Measurements from ENCODE around the gene GTPBP2.

The GTPBP2 gene

DNA sequence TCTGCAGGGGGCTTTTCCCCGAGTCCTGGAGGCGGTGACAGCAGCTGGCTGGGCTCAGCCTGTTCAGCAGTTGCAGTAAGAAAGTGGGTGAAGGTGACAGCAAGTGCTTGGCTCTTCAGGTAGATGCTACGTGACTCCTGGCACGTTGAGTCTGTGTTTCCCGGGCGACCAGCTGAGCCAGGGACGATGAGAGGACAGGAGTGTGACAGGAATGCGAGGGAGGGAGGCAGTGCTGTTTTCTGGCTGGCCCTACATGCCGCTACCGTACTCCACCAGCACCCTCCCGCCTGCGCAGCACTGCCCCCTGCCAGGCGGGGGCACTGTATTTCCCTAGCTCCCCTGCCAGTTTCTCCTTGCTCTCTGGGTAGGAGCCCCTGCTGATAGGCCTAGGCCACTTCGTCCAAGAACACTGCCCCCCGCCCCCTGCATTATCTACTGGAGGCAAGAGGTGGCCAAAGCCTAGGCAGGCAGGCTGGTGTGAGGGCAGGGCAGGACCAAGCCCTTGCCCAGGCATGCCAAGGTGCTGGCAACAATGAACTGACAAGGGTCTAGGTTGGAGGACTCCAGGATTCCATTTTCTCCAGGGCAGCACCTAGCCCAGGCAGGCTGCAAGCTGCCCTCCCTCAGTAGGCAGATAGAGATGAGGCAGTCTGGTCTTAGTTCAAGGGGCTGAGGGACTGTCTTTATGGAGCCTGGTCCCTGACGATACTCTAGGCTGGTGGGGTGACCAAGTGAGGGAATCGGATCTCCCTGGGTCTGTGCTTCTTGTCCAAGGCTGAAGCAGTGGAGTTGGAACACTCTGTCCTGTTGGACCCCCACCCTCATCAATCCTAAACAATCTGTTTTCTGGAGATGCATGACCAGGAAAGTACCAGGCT is 39.3 kb upstream of the GTPBP2 start (continued):
- TF ChIP-seq ZSCAN16 (tag by site-specific recombination; IDR thresholded peaks at IDR 0.05): no peak
- TF ChIP-seq ZFP3 (tag by site-specific recombination; IDR thresholded peaks at IDR 0.05; ENCODE audit: low read depth): no peak
- TF ChIP-seq ZNF426 (tag by site-specific recombination; IDR thresholded peaks at IDR 0.05): no peak
- TF ChIP-seq ZNF133 (tag by site-specific recombination; IDR thresholded peaks at IDR 0.05): no peak
- TF ChIP-seq ZNF501 (tag by site-specific recombination; IDR thresholded peaks at IDR 0.05): peak; percentile 55; the same call in 1 of the 2 replicates
- no peak for TF ChIP-seq RBAK (tag by site-specific recombination; IDR thresholded peaks at IDR 0.05)
- TF ChIP-seq GFI1B (tag by site-specific recombination; IDR thresholded peaks at IDR 0.05): no peak
- no peak for TF ChIP-seq ZNF544 (tag by site-specific recombination; IDR thresholded peaks at IDR 0.05)
- TF ChIP-seq IKZF3 (tag by site-specific recombination; IDR thresholded peaks at IDR 0.05): peak; percentile 54
- no peak for TF ChIP-seq ZNF19 (tag by site-specific recombination; IDR thresholded peaks at IDR 0.05; ENCODE audit: low read depth)
- TF ChIP-seq ZNF48 (tag by site-specific recombination; IDR thresholded peaks at IDR 0.05): no peak
- no peak for TF ChIP-seq HOXA7 (CRISPR knock-in tag; IDR thresholded peaks at IDR 0.05; ENCODE audit: borderline replicate concordance)
- no peak; the same call in 1 of the 2 replicates for TF ChIP-seq KLF1 (tag by site-specific recombination; IDR thresholded peaks at IDR 0.05)
- TF ChIP-seq BCL11A (tag by site-specific recombination; IDR thresholded peaks at IDR 0.05; ENCODE audit: low read depth): no peak
- no peak for TF ChIP-seq ZNF292 (tag by site-specific recombination; IDR thresholded peaks at IDR 0.05; ENCODE audit: borderline replicate concordance, low read depth)
- TF ChIP-seq ZNF350 (tag by site-specific recombination; IDR thresholded peaks at IDR 0.05): no peak
- TF ChIP-seq ZNF157 (tag by site-specific recombination; IDR thresholded peaks at IDR 0.05): no peak
- TF ChIP-seq ZNF23 (tag by site-specific recombination; IDR thresholded peaks at IDR 0.05; ENCODE audit: borderline replicate concordance): no peak
- TF ChIP-seq OSR2 (tag by site-specific recombination; IDR thresholded peaks at IDR 0.05): peak; percentile 54; the same call in 1 of the 2 replicates
- TF ChIP-seq ZNF248 (tag by site-specific recombination; IDR thresholded peaks at IDR 0.05): no peak
- no peak for TF ChIP-seq ZNF792 (tag by site-specific recombination; IDR thresholded peaks at IDR 0.05)
- no peak for TF ChIP-seq ZNF639 (tag by site-specific recombination; IDR thresholded peaks at IDR 0.05)
- TF ChIP-seq, protein P1, sequence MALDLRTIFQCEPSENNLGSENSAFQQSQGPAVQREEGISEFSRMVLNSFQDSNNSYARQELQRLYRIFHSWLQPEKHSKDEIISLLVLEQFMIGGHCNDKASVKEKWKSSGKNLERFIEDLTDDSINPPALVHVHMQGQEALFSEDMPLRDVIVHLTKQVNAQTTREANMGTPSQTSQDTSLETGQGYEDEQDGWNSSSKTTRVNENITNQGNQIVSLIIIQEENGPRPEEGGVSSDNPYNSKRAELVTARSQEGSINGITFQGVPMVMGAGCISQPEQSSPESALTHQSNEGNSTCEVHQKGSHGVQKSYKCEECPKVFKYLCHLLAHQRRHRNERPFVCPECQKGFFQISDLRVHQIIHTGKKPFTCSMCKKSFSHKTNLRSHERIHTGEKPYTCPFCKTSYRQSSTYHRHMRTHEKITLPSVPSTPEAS (tag by site-specific recombination; IDR thresholded peaks at IDR 0.05): no peak
- no peak; the same call in 1 of the 2 replicates for TF ChIP-seq ZNF324 (tag by site-specific recombination; IDR thresholded peaks at IDR 0.05)
- peak; percentile 45; the same call in 1 of the 2 replicates for TF ChIP-seq ZNF580 (tag by site-specific recombination; IDR thresholded peaks at IDR 0.05)
- no peak for TF ChIP-seq ZNF211 (tag by site-specific recombination; IDR thresholded peaks at IDR 0.05; ENCODE audit: low read depth)
